HG02840 (cell line): Measurements from ENCODE around the gene FANCM.
A peak's percentile ranks its signal among the peaks of the same experiment; 100 is the strongest.
"Not testable (repeated sequence)": the region's sequence is repeated elsewhere in the genome, so short reads cannot be mapped to it uniquely, and the experiment has no call there.

ENCODE experiments used
- ATAC-seq: cut with Tn5 transposase; IDR thresholded peaks from one replicate; pipeline ENCODE4 v1.9.1; 2021; ENCODE audit warnings: mild to moderate bottlenecking, moderate library complexity, moderate number of reproducible peaks; ENCODE audit not compliant: unreplicated experiment, low FRiP score

FANCM gene

GRCh38 chr14:45136399-45136798 is 669 bp downstream of the FANCM start:
- ATAC-seq, result no peak

- no peak for ATAC-seq
Observed at GRCh38 chr14:45140661-45141187, 5.0 kb downstream of the FANCM start.

GRCh38 chr14:45142083-45142482 is 6.4 kb downstream of the FANCM start:
- ATAC-seq, result not testable (repeated sequence)

- peak; percentile 38 for ATAC-seq
Observed at GRCh38 chr14:45144658-45145057, 8.9 kb downstream of the FANCM start.

GRCh38 chr14:45145214-45145613 is 9.5 kb downstream of the FANCM start:
- peak; percentile 72 for ATAC-seq

GRCh38 chr14:45149602-45150001 is 13.9 kb downstream of the FANCM start:
- ATAC-seq, result no peak

- no peak for ATAC-seq
Observed at GRCh38 chr14:45150386-45150890, 14.7 kb downstream of the FANCM start.

DNA sequence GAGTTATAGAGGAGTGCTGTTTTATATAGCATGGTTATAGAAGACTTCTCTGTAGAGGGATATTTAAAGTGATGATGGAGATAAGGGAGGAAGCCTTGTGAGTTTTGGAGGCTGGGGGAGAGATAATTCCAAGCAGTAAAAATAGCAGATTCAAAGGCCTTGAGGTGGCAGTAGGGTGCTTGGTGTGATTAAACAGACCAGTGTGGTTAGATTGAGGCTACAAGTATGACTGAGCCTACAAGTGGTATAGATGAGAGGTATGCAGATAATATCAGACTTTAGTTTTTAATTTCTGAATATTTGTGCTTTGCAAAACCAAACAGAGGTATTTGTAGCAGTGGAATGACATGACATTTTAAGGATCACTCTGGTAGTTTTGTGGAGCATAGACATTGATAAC is 20.3 kb downstream of the FANCM start:
- no peak for ATAC-seq

DNA sequence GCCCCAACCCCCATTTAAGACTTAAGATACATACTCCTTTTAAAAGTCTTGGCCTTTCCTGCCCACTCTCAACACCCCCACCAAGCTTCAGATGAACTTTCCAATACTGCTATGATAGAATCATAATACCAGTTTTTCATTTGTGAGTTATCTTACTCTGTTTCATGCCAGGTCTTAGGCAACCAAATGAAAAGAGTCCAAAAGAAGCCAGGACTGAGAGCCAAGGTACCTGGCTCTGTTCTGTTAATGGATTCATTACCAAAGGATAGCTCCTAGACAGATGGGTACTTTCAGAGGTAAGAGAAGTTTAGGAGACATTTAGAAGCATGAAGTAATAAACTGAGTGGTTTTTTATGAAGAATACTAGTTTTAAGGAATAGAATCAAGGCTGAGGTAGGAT is 34.2 kb downstream of the FANCM start:
- no peak for ATAC-seq

DNA sequence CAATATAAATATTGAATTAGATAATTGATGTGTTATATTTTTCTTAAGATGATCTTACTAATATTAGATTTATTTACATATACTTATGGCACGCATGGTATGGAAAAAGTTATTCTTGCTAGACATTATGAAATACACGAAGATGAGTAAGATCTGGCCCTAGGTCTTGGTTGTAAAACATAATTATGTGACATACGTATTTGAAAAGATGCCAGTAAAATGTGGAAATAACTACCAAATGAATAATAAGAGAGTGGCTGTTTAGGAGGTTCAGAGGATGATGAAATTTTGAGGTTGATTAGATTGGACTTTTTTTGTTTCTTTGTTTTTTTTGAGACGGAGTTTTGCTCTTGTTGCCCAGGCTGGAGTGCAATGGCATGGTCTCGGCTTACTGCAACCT is 41.3 kb downstream of the FANCM start:
- no peak for ATAC-seq

GRCh38 chr14:45181329-45181728 is 45.6 kb downstream of the FANCM start:
- no peak for ATAC-seq

DNA sequence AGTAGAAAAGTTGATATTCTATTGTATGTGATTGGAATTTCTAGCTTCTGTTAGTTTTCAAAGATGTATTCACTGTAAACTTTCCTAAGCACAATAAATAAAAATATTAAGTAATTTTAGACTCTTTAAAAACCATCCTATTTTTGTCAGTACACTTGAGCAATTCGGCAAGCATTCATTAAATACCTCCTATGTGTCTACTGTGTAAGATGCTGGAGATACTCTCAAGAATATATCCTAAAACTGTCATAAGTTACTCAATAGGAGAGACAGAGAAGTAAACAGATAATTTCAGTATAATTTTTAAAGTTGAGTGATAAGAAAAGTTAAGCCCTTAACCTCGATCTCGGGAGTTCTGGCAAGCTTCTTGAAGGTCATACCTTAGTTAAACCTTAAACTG is 46.1 kb downstream of the FANCM start:
- no peak for ATAC-seq

GRCh38 chr14:45185100-45185814 is 49.5 kb downstream of the FANCM start:
- ATAC-seq, result no peak

DNA sequence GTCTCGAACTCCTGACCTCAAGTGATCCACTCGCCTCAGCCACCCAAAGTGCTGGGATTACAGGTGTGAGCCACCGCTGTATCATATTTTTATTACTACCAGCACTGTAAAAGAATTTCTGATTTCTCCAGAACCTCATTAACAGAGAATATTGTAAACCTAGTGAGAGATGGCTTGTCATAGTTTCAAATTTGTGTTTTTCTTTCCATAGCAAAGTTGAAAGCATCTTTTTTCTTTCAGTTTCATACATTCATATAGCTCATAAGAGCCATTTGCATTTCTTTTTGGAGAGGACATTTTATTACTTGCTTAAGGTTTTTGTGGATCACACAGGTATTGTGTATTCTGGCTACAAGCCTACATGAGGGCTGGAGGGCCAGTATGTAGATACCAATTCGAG is 59.2 kb downstream of the FANCM start:
- ATAC-seq, result no peak

DNA sequence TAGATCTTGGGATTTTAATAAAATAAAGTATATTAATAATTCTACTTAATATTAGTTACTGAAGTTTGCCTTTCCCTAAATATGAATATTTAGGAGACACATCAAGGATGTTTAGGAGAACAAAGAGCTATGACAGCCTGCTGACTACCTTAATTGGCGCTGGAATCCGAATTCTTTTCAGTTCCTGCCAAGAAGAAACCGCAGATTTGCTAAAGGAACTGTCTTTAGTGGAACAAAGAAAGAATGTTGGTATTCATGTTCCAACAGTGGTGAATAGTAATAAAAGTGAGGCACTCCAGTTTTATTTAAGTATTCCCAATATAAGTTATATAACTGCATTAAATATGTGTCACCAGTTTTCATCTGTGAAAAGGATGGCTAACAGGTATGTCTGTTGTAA is 62.8 kb downstream of the FANCM start:
- no peak for ATAC-seq

- no peak for ATAC-seq
Observed at GRCh38 chr14:45199230-45199629, 63.5 kb downstream of the FANCM start.

DNA sequence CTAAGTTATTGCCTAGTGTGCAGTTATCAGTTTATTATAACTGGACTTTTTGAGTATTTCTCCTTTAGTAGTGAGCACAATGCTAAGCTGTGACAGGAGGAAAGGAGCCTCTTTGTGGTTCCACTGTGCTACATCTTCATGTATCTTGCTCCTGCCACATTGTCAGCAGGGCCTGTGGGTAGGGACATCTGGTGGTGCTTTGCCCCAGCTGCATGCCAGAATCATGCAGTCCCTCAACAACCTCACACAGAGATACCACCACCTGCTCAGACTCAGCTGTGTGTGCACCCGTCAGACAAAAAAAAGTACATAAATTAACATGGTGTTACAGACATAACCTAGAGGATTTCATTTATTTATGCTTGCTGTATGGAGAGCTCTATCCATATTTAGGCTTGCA is 66.2 kb downstream of the FANCM start:
- ATAC-seq, result peak; percentile 56

GRCh38 chr14:45204241-45204640 is 68.5 kb downstream of the FANCM start:
- no peak for ATAC-seq

DNA sequence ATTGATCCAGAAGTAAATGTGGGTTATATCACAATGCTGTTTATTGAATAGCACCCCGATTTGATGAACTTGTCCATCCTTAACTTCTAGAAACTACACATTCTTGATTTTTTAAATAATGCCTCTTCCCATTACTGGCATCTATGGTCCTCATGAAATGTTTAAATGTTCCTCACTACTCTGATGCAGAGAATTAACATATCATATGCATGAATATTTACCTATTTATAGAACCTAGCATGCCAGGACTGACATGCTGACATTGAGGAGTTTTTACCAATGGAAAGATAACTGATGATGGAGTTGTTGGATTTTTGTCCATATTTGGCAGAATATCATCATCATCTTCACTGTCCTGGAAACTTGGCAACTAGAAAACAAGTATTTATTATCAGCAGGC is 74.4 kb downstream of the FANCM start:
- ATAC-seq, result no peak

- no peak for ATAC-seq
Observed at GRCh38 chr14:45211295-45211694, 75.6 kb downstream of the FANCM start.

DNA sequence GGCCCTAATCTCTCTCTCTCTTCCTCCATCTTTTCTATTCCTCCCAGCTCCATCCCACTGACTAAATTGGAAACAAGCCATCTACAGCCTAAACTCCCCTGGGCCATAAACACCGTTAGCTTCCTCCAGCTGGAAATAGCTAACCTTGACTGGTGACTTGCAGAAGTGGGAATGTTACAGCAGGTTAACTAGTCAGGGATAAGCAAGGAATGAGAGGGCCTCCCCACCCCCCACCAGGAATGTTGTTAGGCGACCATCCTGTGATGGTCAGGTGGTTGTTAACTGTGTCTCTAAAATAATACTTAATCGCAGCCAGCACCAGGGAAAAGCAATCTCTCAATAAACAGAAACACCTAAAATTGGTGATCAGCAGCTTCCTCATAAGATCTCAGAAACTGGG is 76.5 kb downstream of the FANCM start:
- ATAC-seq, result no peak

DNA sequence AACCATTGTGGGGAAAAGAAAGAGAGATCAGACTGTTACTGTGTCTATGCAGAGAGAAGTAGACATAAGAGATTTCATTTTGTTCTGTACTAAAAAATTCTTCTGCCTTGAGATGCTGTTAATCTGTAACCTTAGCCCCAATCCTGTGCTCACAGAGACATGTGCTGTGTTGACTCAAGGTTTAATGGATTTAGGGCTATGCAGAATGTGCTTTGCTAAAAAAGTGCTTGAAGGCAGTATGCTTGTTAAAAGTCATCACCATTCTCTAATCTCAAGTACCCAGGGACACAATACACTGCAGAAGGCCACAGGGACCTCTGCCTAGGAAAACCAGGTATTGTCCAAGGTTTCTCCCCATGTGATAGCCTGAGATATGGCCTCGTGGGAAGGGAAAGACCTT is 78.0 kb downstream of the FANCM start:
- ATAC-seq, result not testable (repeated sequence)
